ENCODE results near the gene DOK3.
A peak's percentile ranks its signal among the peaks of the same experiment; 100 is the strongest.
"Not testable (repeated sequence)": the region's sequence is repeated elsewhere in the genome, so short reads cannot be mapped to it uniquely, and the experiment has no call there.

Gene DOK3

GRCh38 chr5:177496070-177496726, 13.4 kb downstream of the DOK3 start:
- no peak for DNase-seq

DNA sequence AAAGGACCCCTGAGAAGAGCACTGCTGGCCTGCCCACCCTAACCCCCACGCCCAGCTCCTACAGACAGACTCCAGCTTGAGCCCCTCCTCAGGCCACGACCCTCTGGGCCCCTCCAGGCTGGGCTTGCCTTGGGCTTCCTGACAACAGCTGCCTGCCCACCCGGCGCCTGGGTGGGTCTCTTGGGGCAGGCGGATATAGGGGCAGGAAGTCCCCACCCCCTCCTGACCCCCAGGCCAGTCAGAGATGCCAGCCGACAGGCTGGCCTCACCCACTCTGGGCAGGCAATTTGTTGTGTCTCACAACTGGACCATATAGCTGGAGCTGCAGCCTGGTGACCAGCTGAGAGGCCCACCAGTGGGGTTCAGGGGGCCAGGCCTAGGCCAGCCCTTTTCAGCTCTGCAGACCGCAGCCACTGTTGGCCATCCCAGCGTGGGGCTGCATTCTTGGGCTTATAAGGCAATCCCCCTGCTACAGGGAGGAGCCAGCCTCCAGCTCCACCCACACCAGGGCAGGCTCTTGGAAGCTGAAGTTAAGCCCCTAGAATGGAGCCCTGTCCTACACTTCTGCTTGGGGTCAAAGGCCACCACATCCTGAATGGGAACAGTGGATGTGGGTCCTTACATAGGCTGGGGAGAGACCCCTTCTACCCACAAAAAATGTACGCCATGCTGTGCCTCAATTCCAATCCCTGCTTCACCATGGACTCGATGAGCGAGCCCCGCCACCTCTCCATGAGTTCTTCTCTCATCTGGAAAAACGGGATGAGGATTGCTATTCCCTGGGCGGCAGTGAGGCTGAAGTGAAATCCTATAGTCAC, 14.2 kb downstream of the DOK3 start:
- no peak for DNase-seq

GRCh38 chr5:177494346-177495195, 15.1 kb downstream of the DOK3 start:
- DNase-seq = peak in 1 of 2 donors; percentile 65

GRCh38 chr5:177493795-177494345, 15.8 kb downstream of the DOK3 start:
- DNase-seq = no peak

GRCh38 chr5:177492841-177493240, 16.8 kb downstream of the DOK3 start:
- DNase-seq = no peak

GRCh38 chr5:177491983-177492746, 17.5 kb downstream of the DOK3 start:
- no peak for DNase-seq

DNA sequence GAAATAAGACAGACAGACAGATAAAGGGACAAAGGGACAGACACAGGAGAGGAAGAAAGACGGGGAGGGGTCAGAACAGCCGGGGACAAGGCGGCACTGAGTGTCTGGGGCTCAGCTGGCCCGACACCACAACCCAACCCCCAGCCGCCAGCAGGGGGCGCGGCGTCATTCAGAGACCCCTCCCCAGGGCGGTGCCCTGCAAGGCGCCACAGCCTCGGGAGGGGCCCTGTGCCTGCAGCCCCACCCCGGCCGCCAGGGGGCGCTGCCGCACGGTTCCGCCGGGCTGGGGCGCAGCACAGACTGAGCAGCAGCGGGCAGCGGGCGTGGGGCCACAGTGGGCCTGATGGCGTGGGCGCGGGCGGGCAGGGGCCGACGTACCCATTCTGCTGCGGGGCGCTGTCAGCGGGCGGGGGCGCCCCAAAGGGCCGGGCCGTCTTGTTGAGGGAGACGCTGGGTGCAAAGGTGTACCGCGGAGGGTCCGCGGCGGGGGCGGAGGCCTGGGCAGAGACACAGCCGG, 18.1 kb downstream of the DOK3 start:
- DNase-seq = no peak

- DNase-seq = no peak
Measured at GRCh38 chr5:177490992-177491391, 18.6 kb downstream of the DOK3 start.

GRCh38 chr5:177490311-177490991, 19.2 kb downstream of the DOK3 start:
- DNase-seq = no peak

GRCh38 chr5:177489119-177489716, 20.4 kb downstream of the DOK3 start:
- no peak for DNase-seq

GRCh38 chr5:177487975-177488374, 21.7 kb downstream of the DOK3 start:
- no peak for DNase-seq

DNA sequence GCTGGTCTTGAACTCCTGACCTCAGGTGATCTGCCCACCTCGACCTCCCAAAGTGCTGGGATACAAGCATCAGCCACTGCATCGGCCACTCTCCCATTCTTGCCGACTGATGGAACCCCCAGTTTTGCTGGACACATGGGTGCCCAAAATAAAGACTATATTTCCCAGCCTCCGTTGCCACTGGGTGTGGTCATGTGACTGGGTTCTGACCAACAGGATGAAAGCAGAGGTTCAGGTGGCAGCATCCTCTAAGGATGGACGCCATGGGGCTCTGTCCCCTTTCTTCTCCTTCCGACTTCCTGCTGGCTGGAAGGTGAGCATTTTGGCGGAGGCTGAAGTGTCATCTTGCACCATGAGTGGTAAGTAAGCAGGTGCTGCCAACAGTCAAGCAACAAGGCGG, 22.5 kb downstream of the DOK3 start:
- DNase-seq = no peak

GRCh38 chr5:177486256-177486655, 23.4 kb downstream of the DOK3 start:
- DNase-seq = no peak

DNA sequence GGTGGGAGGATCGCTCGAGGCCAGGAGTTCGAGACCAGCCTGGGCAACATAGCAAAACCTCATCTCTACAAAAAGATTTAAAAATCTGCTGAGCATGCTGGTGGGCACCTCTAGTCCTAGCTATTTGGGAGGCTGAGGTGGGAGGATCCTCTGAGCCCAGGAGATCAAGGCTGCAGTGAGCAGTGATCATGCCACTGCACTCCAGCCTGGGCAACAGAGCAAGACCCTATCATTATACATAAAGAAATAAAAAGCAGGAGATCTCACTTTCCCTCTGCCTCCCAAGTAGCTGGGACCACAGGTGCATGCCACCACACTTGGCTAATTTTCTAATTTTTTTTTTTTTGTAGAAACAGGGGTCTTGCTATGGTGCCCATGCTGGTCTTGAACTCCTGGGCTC, 23.9 kb downstream of the DOK3 start:
- DNase-seq = not testable (repeated sequence)

DNA sequence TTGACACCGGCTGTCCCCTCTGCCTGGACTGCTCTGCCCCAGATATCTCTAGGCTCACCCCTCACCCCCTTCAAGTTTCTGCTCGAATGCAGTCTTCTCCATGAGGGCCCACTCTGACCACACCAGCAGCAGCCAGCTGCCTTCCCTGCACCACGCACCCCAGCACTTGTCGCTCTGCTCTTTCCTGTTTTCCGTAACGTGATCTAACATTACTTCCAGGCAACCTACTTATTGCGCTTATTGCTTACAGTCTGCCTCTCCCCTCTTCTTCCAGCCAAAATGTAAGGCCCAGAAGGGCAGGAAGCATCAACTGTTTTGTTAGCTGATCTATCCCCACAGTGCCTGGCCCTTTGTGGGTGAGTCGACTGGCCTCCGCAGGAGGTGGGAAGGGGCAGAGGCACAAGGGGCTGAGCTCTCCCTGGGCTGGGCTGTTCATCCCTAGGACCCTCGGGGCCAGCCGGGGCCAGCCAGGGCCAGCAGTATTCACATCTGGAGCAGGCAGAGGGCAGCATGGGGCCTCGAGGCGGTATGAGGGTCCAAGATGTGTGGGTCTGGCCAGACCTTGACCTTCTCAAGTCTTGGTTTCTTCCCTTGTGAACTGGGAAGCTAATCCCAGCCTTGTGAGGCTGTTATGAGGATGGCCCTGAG, 24.6 kb downstream of the DOK3 start:
- DNase-seq = no peak

DNA sequence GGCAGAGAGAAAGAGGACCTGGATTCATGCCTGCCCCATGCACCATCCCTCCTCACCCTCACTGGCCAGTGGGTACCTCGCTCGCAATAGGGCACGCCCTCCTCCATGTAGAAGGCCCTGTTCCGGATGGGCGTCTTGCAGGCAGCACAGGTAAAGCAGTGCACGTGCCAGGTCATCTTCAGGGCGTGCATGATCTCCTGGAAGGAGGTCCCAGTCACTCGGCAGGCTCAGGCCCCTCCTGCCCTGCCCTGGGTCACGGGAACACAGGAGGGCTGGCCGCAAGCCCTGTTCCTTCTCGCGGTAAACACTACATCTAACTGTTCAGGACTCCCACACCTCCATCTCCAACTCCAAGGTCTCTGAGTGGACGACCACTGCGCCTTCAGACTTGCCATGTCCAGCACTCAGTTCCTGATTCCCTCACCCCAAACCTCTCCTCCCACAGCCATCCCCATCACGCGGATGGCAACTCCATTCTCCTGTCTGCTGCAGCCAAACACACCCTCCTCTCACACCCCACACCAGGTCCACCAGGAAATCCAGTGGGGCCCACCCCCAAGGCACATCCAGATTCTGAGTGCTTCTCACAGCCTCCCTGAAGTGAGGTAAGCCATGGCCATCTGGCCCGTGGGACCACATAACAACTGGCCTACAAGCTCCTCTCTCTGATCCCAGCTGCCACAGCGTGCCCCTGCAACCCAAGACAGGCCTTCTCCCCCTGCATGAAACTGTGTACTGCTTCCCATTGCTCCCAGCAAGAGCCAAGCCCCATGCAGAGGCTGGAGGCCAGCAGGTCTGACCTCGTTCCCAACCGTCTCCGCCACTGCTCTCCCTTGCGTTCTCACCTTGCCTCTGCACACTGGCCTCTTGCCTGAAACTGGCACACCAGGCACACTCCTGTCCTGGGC, 25.4 kb downstream of the DOK3 start:
- DNase-seq = no peak

- DNase-seq = no peak
Measured at GRCh38 chr5:177483042-177483441, 26.6 kb downstream of the DOK3 start.

DNA sequence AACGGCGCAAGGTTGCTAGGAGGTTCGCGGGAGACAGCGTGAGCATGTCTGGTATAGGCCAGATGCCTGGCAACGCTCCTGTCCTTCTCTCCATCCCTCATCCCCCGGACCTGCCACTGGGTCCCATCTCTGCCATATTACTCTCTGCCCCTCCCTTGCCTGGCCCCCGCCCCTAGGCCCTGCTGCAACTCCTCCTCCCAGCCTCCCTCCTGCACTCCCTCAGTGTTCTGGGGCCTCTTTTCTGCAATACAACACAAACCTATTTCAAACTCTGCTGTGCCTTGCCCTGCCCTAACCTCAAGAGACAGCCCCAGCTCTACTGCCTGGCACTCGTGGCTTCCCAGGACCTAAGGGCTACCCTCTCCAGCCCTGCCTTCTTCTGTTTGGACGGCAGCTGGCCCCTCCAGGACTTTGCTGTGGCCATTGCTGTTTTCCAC, 27.2 kb downstream of the DOK3 start:
- DNase-seq = no peak

GRCh38 chr5:177479774-177480173, 29.9 kb downstream of the DOK3 start:
- DNase-seq = no peak
